Keratinocyte (primary cell): ENCODE data around the gene WDR6. TPM values are rescaled to one million over a fixed set of nuclear protein-coding genes. Genes with fewer than 3 reads are reported as not detected.

ENCODE experiments used
- DNase-seq: peaks from one replicate; pipeline ENCODE4 v3.0.0-alpha.2; 2011; ENCODE audit warnings: low read depth, missing footprints, low spot score
- FAIRE-seq: peaks from 2 replicates; lab custom pipeline; 2011; peaks lifted over from hg19 to GRCh38; lab: Jason Lieb, UNC
- H2AFZ ChIP-seq: 2 replicates; pipeline ENCODE4 v1.6.0; 2012; ENCODE audit warnings: low read length, control low read depth, inconsistent platforms; ENCODE audit not compliant: control insufficient read depth
- H3K27ac ChIP-seq: 2 replicates; pipeline ENCODE4 v1.5.1; 2011; ENCODE audit warnings: low read length; ENCODE audit not compliant: control insufficient read depth, insufficient read depth
- H3K27me3 ChIP-seq: 3 replicates; pipeline ENCODE4 v1.6.0; 2011; ENCODE audit warnings: low read length; ENCODE audit not compliant: control insufficient read depth, insufficient read depth; ENCODE audit errors: extremely low read depth
- H3K36me3 ChIP-seq, 2 experiments: 2 replicates in 1 of 2; 3 replicates in 1 of 2; pipeline ENCODE4 v1.5.1; 2011; ENCODE audit warnings: low read length in 2 of 2, mild to moderate bottlenecking in 1 of 2; ENCODE audit not compliant: control insufficient read depth in 2 of 2, insufficient read depth in 2 of 2; ENCODE audit errors: extremely low read depth in 1 of 2
- H3K4me1 ChIP-seq: 3 replicates; pipeline ENCODE4 v1.5.1; 2011; ENCODE audit warnings: low read length; ENCODE audit not compliant: control insufficient read depth, insufficient read depth; ENCODE audit errors: extremely low read depth
- H3K4me2 ChIP-seq: 3 replicates; pipeline ENCODE4 v1.6.0; 2011; ENCODE audit warnings: low read depth, low read length; ENCODE audit not compliant: control insufficient read depth, insufficient read depth; ENCODE audit errors: extremely low read depth
- H3K4me3 ChIP-seq, 3 experiments: fragments of 200-600 bp in 1 of 3; sonication (generic) in 1 of 3; 2 replicates in 2 of 3; 3 replicates in 1 of 3; pipeline ENCODE4 v1.5.1; 2011 to 2016; ENCODE audit warnings: low read length in 3 of 3, mild to moderate bottlenecking in 3 of 3, control low read depth in 2 of 3, inconsistent platforms in 1 of 3, low read depth in 1 of 3, mixed read lengths in 1 of 3, mixed run types in 1 of 3, moderate library complexity in 1 of 3; ENCODE audit not compliant: control insufficient read depth in 2 of 3, insufficient read depth in 2 of 3; ENCODE audit errors: extremely low read depth in 1 of 3
- H3K79me2 ChIP-seq: 2 replicates; pipeline ENCODE4 v1.6.0; 2012; ENCODE audit warnings: low read length; ENCODE audit not compliant: control insufficient read depth, insufficient read depth
- H3K9ac ChIP-seq: 3 replicates; pipeline ENCODE4 v1.6.0; 2011; ENCODE audit warnings: low read length; ENCODE audit not compliant: control insufficient read depth, insufficient read depth; ENCODE audit errors: extremely low read depth
- H3K9me1 ChIP-seq: 3 replicates; pipeline ENCODE4 v1.6.0; 2011; ENCODE audit warnings: low read length; ENCODE audit not compliant: control insufficient read depth, insufficient read depth; ENCODE audit errors: extremely low read depth
- H3K9me3 ChIP-seq: 2 replicates; pipeline ENCODE4 v1.5.1; 2012; ENCODE audit warnings: low read depth, low read length; ENCODE audit not compliant: control insufficient read depth
- H4K20me1 ChIP-seq: 3 replicates; pipeline ENCODE4 v1.6.0; 2011; ENCODE audit warnings: low read length; ENCODE audit not compliant: control insufficient read depth, insufficient read depth; ENCODE audit errors: extremely low read depth
- CTCF ChIP-seq, 3 experiments: IDR thresholded peaks in 1 of 3; conservative IDR thresholded peaks in 1 of 3; optimal IDR thresholded peaks in 1 of 3; 2 replicates in 2 of 3; 3 replicates in 1 of 3; pipeline versions ENCODE3 to v1.5.1; 2011; ENCODE audit warnings: low read length in 3 of 3, mild to moderate bottlenecking in 3 of 3, moderate library complexity in 2 of 3, control low read depth in 1 of 3, inconsistent platforms in 1 of 3; ENCODE audit not compliant: insufficient read depth in 2 of 3; ENCODE audit errors: extremely low read depth in 1 of 3
- EZH2 ChIP-seq: IDR thresholded peaks from one replicate; pipeline ENCODE4 v1.6.1; 2012; ENCODE audit warnings: inconsistent platforms, mild to moderate bottlenecking, low read length, moderate library complexity
- dilution Hi-C: fragments of 300-500 bp; cut with MboI; formaldehyde crosslinking; loops from one replicate; pipeline ENCODE4 v1.7.0; 2020; ENCODE audit warnings: low sequenced_read_pairs; ENCODE audit not compliant: extremely low pct_ligation_motif_present
- polyA plus RNA-seq, 5 experiments: library from polyadenylated mRNA; depleted of rRNA in 3 of 5; stranded (reverse) in 3 of 5; stranded (forward) in 1 of 5; unstranded in 1 of 5; fragments of >200 nt; gene quantifications; 1 replicate in 1 of 5; 2 replicates in 3 of 5; 3 replicates in 1 of 5; pipeline versions ENCODE4 v1.2.1 to v1.2.3, GENCODE V29; 2011 to 2012; ENCODE audit warnings: missing spikeins in 2 of 5, low read depth in 1 of 5, low replicate concordance in 1 of 5
- small RNA-seq, 3 experiments: library from RNA; depleted of rRNA; stranded (forward); fragments of <200 nt; gene quantifications; one replicate each; pipeline ENCODE3, GENCODE V24; 2012; ENCODE audit warnings: low read depth in 3 of 3, low replicate concordance in 1 of 3; ENCODE audit not compliant: insufficient read length in 3 of 3

The WDR6 gene
- polyA plus RNA-seq, 1 donor (not counting 4 experiments of a cell fraction or from before 2014, with no cell fraction given): 61.5 TPM

- no peak for TF ChIP-seq CTCF (optimal IDR thresholded peaks at IDR 0.05 in 1 of 3, IDR thresholded peaks at IDR 0.05 in 1 of 3, conservative IDR thresholded peaks at IDR 0.05 in 1 of 3; ENCODE audit: extremely low read depth in 1 of 3, insufficient read depth in 2 of 3, low read length in 3 of 3)
- TF ChIP-seq EZH2: no peak
- Histone ChIP-seq H3K27ac (no peak overlapping the region), H3K9me3 (no peaks in the 10 kb centered on the region), H3K9ac (no peak overlapping the region), H2AFZ (no peak overlapping the region), H3K27me3 (no peaks in the 10 kb centered on the region), H3K4me2 (no peak overlapping the region), H3K4me1 (no peaks in the 10 kb centered on the region), H4K20me1 (no peaks in the 10 kb centered on the region), H3K79me2 (peaks cover 5% of the 10 kb centered on the region), H3K4me3 (no peak overlapping the region), H3K9me1 (no peaks in the 10 kb centered on the region), H3K36me3 (peaks cover 22 to 34% of the 10 kb centered on the region in 2 experiments)
- DNase-seq (no peak), FAIRE-seq (no peak)
- dilution Hi-C loops: no loop called here
Observed at GRCh38 chr3:49057268-49057667, 50.1 kb downstream of the WDR6 start.

GRCh38 chr3:49058011-49058410, 50.8 kb downstream of the WDR6 start:
- Histone ChIP-seq H3K9ac (no peak overlapping the region), H3K4me2 (no peak overlapping the region), H3K27ac (no peak overlapping the region), H3K9me3 (no peaks in the 10 kb centered on the region), H3K36me3 (peaks cover 22 to 29% of the 10 kb centered on the region in 2 experiments), H3K4me3 (no peak overlapping the region), H3K79me2 (peaks cover 5% of the 10 kb centered on the region), H3K9me1 (no peaks in the 10 kb centered on the region), H3K4me1 (no peaks in the 10 kb centered on the region), H4K20me1 (no peaks in the 10 kb centered on the region), H2AFZ (no peak overlapping the region), H3K27me3 (no peaks in the 10 kb centered on the region)
- DNase-seq (no peak), FAIRE-seq (no peak)
- dilution Hi-C loops: no loop called here
- no peak for TF ChIP-seq EZH2
- no peak for TF ChIP-seq CTCF (optimal IDR thresholded peaks at IDR 0.05 in 1 of 3, IDR thresholded peaks at IDR 0.05 in 1 of 3, conservative IDR thresholded peaks at IDR 0.05 in 1 of 3; ENCODE audit: extremely low read depth in 1 of 3, insufficient read depth in 2 of 3, low read length in 3 of 3)

Small RNA genes lying within 50 kb of the gene (small RNA-seq; reads per million reads assigned to genes)
- gene MIR191: 2,108 to 14,259 (median 7,491) reads per million in 3 experiments
- gene MIR425: 277 to 4,395 (median 4,216) reads per million in 3 experiments

Other genes starting within 250 kb of the WDR6 start
- 18.6 to 23.6 TPM (median 23.2 TPM) in 3 replicates for gene PRKAR2A, start 159.5 kb upstream of the WDR6 start, polyA plus RNA-seq
- gene SLC25A20, start 108.5 kb upstream of the WDR6 start, polyA plus RNA-seq: 22.4 to 27.4 TPM (median 22.6 TPM) in 3 replicates
- 58.1 to 71.5 TPM (median 66.7 TPM) in 3 replicates for gene ARIH2, start 88.5 kb upstream of the WDR6 start, polyA plus RNA-seq
- gene P4HTM, start 17.1 kb upstream of the WDR6 start, polyA plus RNA-seq: 0.93 to 1.1 TPM (median 0.99 TPM) in 3 replicates
- 33.7 to 41.1 TPM (median 37.8 TPM) in 3 replicates for gene DALRD3, start 11.2 kb downstream of the WDR6 start, polyA plus RNA-seq
- 38.3 to 70.1 TPM (median 44.8 TPM) in 3 replicates for gene NDUFAF3, start 14.7 kb downstream of the WDR6 start, polyA plus RNA-seq
- gene IMPDH2, start 22.0 kb downstream of the WDR6 start, polyA plus RNA-seq: 199 to 221 TPM (median 210 TPM) in 3 replicates
- gene QRICH1, start 86.7 kb downstream of the WDR6 start, polyA plus RNA-seq: 60.4 to 79.5 TPM (median 71.2 TPM) in 3 replicates
- gene QARS1, start 97.4 kb downstream of the WDR6 start, polyA plus RNA-seq: 131 to 177 TPM (median 162 TPM) in 3 replicates
- 21.2 to 31.5 TPM (median 23.1 TPM) in 3 replicates for gene USP19, start 113.4 kb downstream of the WDR6 start, polyA plus RNA-seq
- 108 to 193 TPM (median 127 TPM) in 3 replicates for gene LAMB2, start 125.7 kb downstream of the WDR6 start, polyA plus RNA-seq
- gene CCDC71, start 158.9 kb downstream of the WDR6 start, polyA plus RNA-seq: 18.8 to 27.7 TPM (median 21.5 TPM) in 3 replicates
- gene KLHDC8B, start 164.2 kb downstream of the WDR6 start, polyA plus RNA-seq: 18.3 to 51.6 TPM (median 19.5 TPM) in 3 replicates